COLO668 (cell line): ENCODE measurements around the gene ZNF518B.
A peak's percentile ranks its signal among the peaks of the same experiment; 100 is the strongest.

ENCODE experiments used
- DNase-seq: peaks from one replicate; lab custom pipeline; 2025; ENCODE audit not compliant: unreplicated experiment; lab: John Stamatoyannopoulos, UW

The ZNF518B gene, protein sequence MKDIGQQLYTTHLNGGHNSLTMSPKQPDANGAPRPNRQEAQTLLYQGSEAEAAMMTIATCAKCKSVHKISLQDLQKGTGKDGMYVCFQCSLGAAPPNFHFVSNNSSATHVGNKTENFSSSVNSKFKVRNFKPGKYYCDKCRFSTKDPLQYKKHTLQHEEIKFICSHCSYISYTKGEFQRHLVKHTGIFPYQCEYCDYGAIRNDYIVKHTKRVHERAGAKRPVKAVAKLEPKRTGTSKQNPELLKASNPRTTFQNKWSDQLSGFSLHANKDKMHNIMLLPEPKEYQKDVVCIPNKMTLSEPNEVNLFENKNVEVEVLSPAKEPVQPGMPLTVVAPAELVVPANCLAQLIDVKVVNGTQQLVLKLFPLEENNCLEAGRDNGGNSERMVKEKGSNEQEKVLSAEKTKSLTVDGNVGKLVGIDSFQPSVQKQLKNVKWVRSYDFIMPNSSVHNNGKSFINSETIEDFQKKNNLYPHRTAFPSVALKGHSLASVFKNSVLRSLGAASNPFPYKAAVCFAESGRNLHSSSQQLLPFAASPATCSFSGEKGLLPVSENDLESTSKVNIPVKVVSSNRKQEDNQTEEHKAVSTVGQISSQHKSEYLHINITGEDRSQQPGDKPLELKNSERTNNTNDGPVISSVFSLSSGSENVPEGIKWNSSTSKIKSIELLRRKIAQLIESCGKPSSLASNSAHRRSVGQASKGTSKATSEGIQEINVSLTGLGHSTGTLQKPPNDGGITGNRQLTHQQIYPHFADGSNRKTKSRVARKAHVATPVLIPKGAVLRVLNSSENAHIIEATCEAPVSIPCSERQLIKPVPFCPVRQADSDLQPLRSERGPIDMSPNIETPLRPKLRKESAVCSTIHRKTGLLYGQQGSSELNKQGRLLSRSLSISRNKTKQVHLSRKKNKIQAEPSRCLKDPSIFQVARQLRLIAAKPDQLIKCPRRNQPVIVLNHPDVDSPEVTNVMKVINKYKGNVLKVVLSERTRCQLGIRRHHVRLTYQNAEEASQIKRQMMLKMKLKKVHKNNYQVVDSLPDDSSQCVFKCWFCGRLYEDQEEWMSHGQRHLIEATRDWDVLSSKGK

DNA sequence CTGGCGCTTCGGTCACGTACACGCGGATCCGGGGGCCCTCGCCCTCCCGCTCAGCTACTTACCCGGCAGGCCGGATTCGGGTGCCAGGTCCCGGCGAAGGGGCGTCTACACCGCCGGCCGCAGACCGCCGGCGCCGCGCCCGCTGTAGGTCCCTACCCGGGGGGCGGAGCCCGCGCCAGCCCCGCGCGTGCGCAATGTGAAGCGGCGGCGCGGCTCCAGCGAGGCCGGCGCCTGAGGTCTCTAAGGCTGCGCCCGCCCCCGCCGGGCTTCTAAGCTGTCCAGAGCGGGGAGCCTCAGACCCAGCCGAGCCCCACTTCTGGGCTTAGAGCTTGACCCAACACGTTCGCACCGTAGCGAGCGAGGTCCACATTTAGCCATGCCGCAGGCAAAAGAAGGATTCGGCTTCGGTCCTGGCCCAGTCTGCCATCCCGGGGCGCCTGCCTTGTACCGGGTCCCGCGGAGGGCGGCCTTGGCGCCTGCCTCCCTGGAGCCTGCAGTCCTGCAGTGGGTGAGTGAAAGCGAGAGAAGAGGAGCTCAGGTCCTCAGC lies at the start of gene ZNF518B:
Gene ZNF518B (minus strand): TSS at position 172 of the 547 bp plus-strand sequence. CDS start 11,098 bp downstream, outside the sequence.
- peak; percentile 87 for DNase-seq

DNA sequence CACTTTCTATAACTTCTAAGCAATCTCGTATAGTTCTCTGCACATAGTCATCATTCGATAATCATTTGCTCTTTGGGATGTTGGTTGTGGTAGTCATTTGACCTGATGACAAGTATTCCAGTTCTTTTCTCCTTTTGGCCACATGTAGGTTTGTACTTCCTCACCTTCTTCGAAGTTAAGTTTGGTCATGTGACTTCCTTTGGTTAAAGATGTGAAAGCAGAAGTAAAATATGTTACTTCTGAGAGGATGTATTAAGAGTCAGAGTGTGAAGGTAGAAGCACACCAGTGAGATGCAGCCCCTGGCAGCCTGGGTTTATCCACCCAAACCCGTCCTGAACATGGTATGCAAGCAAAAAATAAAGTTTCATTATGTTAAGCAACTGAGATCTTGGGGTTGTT lies 48.9 kb upstream of the ZNF518B start:
- no peak for DNase-seq

DNA sequence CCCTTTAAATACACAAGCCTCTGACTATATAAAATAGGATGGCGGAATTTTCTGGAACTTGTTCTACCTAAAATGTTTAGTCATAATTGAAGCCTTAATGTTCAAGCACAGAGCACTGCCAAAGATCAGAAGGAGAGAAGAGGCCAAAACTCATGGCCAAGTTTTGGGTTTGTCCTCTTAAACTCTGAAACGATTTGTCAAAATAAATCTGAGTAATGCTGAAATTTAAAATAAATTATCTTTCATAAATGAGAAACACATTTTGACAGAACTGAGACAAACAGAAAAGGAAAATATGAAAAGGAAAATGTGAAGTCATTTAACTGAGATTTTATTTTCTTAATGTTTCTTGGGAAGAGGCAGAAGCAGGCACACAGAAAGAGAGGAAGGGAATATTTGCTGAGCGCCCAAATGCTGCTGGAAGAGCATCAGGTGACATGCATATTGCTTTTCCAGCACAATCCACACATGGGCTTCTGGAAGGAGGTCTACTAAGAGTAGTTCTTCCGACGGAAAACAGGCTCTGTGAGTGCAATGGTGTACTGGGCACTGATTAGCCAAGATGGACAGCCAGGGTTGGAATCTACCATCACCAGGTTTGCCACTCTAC lies 47.4 kb upstream of the ZNF518B start:
- no peak for DNase-seq

DNA sequence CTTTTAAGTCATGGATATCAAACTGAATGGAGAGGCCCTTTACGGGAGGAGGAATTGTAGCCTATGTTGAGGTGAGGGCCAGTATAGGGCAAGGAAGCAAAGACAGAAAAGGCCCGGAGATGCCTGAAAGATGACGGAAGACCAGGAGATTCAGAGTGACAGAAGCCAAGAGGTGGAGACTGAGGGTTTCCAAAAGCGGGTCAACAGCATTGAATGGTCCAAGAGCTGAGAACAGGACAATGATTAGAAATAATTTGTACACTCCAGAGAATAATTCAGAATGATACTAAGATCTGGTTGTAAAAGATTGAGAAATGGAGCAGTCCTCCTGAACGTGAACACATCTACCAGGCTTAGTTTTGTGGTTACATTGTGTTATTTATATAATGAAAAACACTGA lies 45.5 kb upstream of the ZNF518B start:
- DNase-seq = no peak

DNA sequence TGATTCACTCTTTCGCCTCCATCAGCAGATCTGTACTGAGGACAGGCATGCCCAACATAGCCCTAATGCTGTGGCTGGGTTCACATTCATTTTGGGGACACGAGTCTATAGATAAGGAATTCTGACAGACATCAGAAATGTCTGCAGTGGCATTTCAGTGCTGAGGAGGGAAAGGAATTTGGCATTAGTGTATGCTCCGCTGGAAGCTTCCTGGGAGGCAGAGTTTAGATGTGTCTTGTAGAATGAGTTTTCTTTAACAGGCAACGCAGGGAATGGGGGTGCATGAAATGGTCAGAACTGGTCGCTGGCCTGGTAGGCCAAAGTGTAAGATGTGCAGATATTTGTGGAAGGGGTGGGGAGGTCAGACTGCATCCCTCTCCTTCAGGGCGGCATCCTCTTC lies 43.5 kb upstream of the ZNF518B start:
- no peak for DNase-seq

DNA sequence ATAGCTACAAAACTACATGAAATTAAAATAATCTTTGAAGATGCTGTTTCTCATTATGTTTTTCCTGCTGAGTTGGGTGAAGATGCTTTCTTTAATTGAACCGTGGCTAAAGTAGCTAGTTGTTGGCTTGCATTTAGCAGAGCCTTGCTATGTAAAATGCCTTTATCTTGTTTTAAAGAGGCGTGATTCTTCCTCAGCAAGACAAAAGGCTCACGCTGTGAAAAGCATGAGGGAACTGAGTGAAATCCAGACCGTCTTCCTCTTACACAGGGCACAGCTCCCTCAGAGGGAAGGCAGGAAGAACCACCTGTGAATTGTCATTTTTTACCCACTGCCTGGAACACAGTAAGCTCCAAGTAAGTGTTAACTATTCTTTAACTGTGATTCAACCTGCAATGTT lies 39.0 kb upstream of the ZNF518B start:
- no peak for DNase-seq

DNA sequence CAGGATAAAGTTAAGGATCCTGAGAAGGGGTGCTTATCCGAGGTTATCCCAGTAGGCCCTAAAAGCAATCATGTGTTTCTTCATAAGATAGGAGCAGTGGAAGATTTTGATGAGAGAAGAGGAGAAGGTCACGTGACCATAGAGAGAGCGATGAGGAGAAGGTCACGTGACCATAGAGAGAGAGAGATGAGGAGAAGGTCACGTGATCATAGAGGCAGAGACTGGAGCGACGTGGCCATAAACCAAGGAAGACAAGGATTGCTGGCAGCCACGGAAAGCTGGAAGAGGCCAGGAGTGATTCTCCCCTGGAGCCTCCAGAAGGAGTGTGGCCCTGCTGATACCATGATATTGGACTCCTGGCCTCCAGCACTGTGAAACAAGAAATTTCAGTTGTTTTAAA lies 38.4 kb upstream of the ZNF518B start:
- no peak for DNase-seq

DNA sequence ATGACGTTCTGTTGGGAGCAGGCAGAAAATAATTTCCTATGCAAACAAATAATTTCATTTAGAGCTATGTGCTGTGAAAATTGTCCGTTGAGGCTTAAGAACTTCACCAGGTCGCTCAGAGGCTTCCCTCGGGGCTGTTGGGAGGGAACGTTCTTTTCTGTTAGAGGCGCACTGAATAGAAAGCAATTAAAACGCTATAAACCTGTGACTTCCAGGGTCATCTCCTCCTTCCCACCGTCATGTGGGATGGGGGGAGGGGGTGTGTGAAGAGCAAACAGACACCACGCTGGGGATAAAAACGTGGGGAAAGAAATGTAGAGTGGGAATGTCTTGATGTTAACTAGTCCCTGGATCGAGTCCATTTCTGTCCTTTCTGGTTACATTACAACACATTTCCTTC lies 35.2 kb upstream of the ZNF518B start:
- no peak for DNase-seq

DNA sequence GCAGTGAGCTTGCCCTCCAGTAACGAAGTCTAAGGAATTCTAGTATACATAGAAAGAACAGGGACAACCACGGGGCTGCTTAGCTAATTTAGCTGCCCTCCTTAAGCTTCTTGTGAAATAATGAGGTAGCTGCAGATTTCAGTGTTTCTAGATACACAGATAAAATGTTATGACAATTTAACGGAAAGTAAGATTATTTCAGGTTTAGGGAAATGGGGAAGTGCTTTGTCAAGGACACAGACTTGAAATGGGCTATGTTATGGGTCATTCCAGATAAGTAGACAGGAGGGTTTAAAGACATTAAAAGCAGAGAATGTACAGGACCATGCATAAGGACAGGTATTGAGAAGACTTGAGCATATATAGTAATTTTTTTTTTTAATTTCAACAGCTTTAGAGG lies 34.2 kb upstream of the ZNF518B start:
- DNase-seq = no peak

DNA sequence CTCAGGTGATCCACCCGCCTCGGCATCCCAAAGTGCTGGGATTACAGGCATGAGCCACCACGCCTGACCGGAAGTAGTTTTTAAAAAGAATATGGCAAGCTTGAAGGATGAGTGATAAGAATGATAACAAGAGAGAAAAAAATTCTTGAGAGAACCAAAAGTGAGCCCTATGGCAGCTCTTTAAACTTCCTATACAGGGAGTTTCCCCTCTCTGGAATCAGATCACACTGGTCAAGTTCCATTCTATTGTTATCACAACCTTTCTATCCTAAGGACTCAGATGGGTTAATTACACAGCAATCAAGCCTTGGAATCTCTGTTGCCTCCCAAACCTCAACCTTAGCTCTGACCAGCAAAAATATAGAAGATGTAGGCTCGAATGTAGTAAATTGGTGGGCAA lies 33.8 kb upstream of the ZNF518B start:
- no peak for DNase-seq

DNA sequence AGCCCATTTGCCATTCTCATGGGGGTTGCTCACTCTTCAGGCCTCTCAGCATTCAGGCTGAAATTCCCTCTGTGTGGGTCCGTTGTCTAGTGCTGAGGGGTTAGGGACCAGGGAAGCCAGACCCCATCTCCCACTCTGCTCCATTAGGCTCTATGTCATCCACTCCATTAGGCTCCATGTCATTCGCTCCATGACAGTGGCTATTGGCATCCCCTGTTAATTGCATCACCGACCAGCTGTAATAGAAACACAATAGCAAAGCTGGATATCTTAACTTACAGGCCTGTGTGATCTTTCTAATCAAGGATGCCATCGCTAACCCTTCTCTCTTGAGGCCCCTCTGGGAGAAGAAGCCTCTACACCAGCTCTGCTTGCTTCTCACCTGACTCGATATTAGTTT lies 25.7 kb upstream of the ZNF518B start:
- no peak for DNase-seq

DNA sequence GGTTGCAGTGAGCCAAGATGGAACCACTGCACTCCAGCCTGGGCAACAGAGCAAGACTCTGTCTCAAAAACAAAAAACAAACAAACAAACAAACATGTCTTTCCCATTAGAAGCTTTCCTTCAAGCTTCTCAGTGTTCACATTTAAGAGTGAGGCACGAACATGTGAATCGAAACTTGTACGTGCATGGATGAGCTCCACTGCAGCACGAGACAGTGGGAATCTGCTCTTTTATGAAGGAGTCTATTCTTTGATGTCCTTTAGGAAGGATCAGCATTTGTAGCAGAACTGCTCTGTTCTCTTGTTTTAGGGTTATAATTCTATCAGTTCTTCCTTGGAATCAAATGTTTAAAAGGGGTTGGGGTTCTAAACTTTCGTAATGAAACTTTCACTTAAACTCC lies 23.4 kb upstream of the ZNF518B start:
- no peak for DNase-seq

DNA sequence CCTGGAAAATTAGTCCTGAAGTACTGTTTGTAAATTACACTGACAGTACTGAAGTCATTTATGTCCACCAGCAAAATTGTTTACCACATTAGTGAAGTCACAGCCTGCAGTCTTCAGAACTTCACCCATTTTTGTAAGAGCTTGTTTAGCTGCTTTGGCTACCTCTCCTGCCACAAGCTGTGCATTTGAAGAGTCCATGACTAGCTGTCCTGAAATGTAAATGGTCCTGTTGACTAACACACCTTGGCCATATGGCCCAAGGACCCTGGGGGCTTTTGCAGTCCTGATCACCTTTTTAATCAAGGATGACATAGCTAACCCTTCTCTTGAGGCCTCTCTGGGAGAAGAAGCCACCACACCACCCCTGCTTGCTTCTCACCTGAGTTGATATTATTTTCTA lies 21.4 kb upstream of the ZNF518B start:
- no peak for DNase-seq

DNA sequence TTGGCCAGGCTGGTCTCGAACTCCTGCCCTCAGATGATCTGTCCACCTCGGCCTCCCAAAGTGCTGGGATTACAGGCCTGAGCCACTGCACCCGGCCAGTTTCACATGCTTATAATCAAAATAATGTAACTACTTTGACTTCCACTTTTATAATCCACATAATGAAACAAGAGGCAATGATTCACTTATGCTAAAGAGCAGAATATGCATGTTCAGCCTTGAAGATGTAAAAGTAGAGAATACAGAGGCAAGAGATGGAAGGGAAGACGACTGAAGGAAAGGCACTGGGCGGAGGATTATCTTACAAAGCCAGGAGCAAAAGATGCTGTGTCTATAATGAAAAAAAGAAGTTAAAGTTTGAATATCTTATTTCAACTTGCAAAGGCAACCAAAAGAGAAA lies 13.3 kb upstream of the ZNF518B start:
- DNase-seq = no peak

DNA sequence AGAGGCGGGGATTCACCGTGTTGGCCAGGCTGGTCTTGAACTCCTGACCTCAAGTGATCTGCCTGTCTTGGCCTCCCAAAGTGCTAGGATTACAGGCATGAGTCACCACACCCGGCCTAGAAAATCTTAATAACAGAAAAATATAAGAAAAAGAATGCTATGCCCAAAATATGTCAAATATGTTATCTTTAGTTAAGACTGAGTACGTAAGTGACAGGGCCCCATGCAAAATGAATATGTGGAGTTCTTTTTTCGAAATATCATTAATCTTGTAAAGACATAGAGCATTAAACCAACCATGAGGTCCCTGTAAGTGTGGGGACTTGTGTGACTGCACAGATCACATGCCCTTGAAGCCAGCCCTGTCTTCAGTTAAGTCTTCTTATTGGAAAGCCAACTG lies 8.9 kb upstream of the ZNF518B start:
- no peak for DNase-seq

DNA sequence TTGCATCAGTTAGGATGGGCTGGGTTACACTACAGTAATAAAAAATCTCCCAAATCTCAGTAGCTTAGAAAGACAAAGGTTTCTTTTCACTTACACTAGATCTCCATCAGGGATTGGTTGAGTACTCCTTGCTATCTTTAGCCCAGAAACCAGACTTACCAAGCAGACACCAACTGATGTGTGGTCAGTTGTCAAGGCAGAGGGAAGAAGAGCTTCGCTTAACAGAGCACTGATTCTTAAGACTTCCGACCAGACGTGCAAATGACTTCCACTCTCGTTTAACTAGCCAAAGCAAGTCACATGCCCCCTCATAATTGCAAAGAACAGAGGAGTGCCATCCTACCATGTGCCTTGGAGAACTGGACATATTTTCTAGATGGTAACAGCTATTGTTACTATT lies 5.7 kb upstream of the ZNF518B start:
- no peak for DNase-seq

DNA sequence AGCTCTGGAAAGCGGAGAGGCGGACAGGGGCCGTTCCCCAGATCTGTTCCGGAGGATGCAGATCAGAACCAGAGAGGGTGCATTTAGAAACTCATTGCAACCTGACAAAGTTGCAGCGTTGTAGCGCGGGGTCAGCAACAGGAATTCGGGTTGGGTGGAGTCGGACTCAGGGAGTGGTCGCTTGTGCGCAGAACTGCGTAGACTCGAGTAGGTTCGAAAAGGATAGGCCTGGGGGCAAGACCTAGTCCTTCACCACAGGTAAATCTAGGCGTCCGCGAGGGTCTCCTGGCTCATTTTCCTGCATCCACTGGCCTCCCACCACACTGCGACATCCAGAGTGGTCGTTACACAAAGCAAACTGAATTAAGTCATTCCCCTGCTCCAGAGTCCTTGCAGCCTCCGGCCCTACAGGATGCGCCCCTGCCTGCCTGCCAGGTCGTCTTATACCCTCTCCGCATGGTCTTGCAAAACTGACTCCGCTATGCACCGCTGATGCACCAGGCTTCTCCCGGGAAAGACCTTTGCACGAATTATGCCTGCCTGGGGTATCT lies 4.7 kb upstream of the ZNF518B start:
- DNase-seq = no peak

DNA sequence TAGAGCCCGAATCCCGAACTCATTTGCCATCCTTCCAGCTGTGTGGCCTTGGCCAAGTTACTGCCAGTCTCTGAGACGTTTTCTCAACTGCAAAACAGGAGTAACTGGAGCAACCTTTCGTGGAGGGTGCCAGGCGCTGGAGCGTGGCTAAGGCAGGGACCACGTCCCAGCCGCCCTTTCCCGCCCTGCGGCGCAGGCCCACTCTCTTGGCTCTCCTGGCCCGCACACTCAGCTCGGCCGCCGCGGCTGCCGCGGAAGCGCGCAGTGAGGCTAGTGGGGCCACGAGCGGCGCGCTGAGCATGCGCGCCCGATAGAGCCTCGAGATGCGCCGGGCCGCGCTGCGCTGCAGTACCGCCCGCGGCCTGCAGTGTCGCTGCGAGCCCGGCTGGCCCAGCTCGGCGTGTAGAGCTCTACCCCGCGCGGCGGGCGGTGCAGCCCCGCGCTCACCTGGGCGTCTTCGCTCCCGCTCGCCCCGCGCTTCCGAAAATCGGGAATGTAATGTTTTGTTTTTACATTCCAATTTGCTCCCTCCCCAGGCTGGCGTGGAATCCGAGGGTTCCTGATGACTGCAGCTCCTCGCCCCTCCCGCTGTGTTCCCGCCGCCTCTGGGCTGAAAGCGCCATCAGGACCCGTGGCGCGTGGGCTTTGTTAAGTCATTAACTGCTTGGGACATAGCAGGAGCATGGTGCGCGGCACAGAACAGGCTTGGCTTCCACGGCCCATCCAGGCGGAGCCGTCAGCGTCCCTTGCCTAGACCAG lies 4.0 kb upstream of the ZNF518B start:
- peak; percentile 86 for DNase-seq

DNA sequence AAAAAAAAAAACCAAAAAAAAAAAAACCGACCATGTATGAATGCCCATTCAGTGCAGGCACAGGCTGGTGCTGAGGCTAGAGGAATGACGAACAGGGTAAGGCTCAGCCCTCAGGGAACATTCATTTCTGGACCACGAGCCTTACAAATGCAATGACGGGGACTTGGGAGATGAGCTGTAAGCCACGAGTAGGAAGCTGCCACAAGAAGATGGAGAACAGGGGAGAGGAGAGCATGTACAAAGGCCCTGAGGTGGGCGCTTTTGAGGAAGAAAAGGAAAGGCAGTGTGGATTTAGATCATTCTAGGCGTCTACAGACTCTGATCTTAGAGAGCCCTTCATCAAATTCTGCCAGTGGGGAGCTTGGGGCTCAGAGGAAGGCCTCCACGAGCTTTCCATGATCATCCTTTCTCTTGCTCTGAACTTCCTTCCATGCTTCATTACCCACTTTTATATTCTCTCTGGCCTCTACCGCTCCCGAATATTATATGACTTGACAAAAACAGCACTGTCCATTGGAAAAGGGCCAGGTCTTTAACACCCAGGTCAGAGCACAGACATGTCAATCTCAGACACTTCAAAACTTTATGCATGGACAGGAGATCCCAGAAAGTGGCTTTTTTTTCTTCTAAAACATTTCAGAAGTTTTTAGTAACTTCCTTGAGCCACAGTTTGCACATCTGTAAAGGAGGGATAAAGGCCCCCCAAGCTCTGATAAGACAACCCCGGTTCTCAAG lies 3.3 kb upstream of the ZNF518B start:
- no peak for DNase-seq
